GM18499 (cell line): ENCODE data around the gene PGAP3.

Experiments
- ATAC-seq: cut with Tn5 transposase; IDR thresholded peaks from one replicate; pipeline ENCODE4 v1.9.1; 2021; ENCODE audit warnings: moderate number of reproducible peaks; ENCODE audit not compliant: insufficient read depth, unreplicated experiment

Gene PGAP3

GRCh38 chr17:39640591-39641031, 47.2 kb downstream of the PGAP3 start:
- no peak for ATAC-seq

GRCh38 chr17:39639566-39640458, 48.0 kb downstream of the PGAP3 start:
- no peak for ATAC-seq

DNA sequence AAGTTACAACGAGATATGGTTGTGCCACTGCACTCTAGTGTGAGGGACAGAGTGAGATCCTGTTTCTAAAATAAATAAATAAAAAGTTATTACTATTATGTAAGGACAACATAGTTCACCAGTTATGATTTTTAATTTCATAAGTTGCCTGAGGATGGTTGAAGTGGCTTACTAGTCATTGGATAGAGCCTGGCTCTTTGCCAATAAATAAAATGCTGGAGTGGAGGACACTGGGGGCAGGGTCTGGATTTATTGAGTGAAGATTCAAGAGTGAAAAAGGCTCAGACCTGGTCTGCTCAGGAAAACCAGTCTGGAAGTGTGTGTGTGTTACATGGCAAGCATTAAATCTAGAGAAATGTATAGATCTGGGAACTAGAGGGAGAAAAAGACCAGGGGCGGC, 48.8 kb downstream of the PGAP3 start:
- ATAC-seq: no peak

- ATAC-seq: no peak
Observed at GRCh38 chr17:39638317-39638716, 49.5 kb downstream of the PGAP3 start.

DNA sequence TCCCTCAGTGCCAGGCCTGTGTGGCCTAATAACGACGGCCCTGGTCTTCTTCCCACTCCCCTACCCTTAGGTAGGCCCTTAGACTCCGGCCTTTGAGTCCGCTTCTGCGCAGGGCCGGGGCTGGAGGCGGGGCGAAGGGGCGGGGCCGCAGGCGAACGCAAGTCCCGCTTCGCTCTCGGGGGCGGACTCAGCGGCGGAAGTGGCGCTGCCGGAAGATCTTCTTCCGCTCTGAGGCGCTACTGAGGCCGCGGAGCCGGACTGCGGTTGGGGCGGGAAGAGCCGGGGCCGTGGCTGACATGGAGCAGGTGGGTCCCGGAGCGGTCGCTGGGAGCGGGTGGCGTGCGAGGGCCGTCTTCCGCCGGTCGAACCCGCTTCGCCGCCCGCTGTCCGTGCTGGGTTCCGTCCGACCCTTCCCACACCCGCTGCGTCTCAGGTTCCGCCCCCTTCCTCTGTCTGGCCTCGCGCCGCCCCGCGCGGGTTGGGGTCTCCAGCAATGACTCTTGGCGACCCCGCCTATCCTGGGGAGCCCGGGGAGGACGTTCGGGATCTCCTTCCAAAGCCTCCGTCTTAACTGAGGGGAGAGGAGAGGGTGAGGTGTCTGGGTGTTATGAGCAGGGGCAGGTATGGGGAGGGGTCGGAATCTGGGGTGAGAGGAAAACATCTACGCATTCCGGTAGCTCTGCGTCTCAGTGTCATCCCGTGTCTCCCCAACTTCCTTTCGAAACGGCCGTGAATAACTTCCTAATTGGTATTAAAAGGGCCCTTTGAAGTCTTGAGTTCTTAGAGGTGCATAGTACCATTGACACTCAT, 50.7 kb downstream of the PGAP3 start, which contains the start of gene STARD3:
Gene STARD3, plus strand, starts transcription at position 218 of the 810 bp plus-strand sequence. CDS start 16,388 bp downstream, outside the sequence.
- no peak for ATAC-seq

DNA sequence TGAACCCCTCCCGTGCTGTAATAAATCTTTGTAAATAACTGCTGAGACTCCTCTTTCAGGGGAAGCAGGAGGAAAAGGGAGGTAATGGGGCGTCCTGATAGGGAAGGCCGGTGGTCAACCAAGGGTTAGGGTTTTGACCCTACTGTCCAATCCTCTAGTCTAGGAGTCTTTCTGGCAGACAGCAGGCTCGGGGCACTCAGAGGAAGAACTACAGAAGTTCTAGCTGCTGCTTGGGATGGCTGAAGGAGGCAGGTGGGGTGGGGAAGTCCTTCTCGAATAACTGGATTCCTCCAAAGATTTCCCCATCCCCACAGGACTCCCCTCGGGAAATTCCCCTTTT, 51.3 kb downstream of the PGAP3 start:
- ATAC-seq: no peak

DNA sequence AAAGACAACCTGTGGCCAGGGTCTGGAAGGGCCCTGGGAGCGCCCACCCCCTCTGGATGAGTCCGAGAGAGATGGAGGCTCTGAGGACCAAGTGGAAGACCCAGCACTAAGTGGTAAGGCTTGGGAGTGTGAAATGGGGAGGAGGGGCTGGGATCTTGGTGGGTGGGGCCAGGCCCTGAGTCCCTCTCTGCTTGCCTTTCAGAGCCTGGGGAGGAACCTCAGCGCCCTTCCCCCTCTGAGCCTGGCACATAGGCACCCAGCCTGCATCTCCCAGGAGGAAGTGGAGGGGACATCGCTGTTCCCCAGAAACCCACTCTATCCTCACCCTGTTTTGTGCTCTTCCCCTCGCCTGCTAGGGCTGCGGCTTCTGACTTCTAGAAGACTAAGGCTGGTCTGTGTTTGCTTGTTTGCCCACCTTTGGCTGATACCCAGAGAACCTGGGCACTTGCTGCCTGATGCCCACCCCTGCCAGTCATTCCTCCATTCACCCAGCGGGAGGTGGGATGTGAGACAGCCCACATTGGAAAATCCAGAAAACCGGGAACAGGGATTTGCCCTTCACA, 52.2 kb downstream of the PGAP3 start:
- ATAC-seq: no peak

DNA sequence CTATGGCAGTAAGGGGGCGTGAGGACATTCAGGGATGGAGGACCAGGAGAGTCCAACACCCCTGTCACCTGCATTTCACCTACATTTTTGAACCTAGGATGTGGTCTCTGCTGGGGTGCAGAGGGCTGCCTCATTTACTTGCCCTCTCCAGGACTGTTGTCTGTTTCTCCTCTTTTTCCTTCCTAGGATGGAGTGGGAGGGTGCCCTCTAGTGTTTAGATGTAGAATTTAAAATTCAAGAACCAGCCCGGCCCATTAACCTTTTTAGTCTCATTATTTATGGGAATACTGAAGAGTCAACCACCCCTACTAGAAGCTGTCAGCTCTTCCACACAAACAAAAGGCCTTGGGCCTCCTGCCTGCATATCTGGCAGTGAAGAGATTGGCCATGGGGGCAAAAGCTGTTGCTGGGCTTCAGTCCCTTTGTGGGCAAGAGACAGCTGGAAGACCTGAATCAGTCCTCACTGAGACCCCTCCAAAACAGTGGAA, 53.4 kb downstream of the PGAP3 start:
- ATAC-seq: no peak

- ATAC-seq: no peak
Observed at GRCh38 chr17:39633570-39634183, 54.2 kb downstream of the PGAP3 start.

DNA sequence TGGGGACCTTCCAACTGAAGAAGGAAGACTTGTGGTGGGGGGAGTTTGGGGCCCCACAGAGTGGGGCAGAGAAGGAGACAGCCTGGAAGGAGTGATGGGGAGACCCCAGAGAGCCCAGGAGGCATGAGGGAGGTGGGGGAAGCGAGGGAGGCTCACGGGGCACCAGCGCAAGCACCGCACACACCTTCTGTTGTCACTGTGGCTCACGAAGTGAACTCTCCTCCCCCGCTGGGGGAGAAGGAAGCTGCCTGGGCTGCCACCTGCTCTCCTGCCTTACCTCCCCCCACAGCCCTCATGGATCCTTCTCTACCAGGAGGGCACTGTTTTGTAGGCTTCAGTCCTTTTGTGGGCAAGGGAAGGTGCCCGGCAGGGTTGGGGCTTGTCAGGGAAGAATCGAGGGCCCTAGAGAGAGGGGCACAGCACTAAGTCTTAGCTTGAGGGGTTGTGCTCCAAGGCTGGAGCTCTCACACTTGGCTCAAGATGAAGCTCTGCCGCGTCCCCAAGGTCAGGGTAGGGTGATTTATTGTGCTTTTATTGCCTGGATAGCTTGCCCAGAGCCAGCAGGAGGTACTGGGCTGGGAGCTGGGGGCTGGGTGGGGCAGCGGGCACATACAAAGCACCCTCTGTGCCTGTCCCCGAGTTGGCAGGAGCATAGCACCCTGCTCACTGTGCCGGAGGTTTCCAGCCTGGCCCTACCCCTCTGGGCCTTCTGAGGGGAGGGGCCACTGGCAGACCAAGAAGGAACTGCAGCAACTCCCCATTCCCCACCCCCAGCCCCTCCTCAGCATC, 55.5 kb downstream of the PGAP3 start:
- no peak for ATAC-seq

- ATAC-seq: no peak
Observed at GRCh38 chr17:39631403-39631802, 56.5 kb downstream of the PGAP3 start.

GRCh38 chr17:39629898-39630297, 58.0 kb downstream of the PGAP3 start:
- ATAC-seq: no peak

- no peak for ATAC-seq
Observed at GRCh38 chr17:39629494-39629880, 58.4 kb downstream of the PGAP3 start.

GRCh38 chr17:39628655-39629493, 59.0 kb downstream of the PGAP3 start:
- ATAC-seq: no peak

DNA sequence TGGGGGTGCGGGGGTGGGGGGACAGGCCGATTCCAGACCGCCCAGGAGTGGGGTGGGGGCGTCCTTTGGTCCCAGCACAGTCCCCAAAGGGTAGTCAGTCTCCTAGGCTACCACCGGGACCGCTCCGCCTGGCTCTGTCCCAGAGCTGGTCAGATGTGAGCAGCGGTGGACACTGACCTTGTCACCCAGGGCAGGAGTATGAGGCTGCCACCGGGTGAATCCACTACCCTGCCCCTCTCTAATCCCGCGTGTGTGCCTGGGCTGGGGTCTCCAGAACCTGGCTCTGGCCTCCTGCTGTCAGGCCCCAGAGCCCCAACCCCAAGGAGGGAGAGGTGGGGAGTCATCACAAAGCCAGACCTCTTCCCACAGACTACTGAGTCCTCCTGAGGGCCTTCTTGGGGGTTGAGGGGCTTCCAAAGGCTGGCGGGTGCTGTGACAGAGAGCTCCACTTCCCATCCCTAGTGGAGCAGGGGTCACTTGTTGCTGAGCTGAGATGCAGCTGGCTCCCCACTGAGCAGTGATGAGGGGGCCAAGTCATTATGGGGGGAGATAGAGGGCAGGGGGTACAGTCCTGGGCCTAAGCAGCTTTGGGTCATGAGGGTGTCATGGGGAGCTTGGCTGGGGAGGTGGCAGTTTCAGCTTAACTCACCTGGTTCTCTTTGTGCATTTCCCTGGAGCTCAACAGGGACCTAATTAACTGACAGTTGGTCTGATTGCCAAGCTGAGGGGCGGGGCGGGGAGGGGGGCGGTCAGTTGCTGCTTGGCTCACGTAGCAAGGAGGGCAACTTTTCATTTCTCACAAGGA, 59.9 kb downstream of the PGAP3 start:
- ATAC-seq: no peak

DNA sequence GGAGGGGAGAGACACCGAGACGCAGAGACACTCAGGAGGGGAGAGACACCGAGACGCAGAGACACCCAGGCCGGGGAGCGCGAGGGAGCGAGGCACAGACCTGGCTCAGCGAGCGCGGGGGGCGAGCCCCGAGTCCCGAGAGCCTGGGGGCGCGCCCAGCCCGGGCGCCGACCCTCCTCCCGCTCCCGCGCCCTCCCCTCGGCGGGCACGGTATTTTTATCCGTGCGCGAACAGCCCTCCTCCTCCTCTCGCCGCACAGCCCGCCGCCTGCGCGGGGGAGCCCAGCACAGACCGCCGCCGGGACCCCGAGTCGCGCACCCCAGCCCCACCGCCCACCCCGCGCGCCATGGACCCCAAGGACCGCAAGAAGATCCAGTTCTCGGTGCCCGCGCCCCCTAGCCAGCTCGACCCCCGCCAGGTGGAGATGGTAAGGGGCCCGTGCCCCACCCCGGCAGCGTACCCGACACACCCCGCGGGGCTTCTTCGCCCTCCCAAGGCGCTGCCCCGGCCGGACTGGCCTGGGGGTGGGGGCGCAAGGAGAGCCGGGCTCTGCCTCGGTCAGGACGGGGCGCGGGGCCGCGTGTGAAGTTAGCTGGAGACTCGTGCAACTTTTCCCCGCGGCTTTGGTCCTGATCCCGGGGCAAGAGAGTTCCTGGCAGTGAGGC, 60.7 kb downstream of the PGAP3 start:
- no peak for ATAC-seq
